Left ventricle myocardium inferior (tissue), 1 donor: ENCODE measurements around the gene ARHGAP33. TPM values are rescaled to one million over a fixed set of nuclear protein-coding genes. Genes with fewer than 3 reads are reported as not detected.

ENCODE experiments used
- DNase-seq: peaks from one replicate; pipeline ENCODE4 v3.0.0-alpha.2; 2020
- H3K27ac ChIP-seq: fragments of 200-600 bp; replicated peaks from 2 replicates; pipeline ENCODE4 v1.8.0; 2021
- H3K27me3 ChIP-seq: fragments of 200-600 bp; 2 replicates; pipeline ENCODE4 v1.8.0; 2021; ENCODE audit warnings: low read depth
- H3K36me3 ChIP-seq: fragments of 200-600 bp; 2 replicates; pipeline ENCODE4 v1.8.0; 2021
- H3K4me1 ChIP-seq: fragments of 200-600 bp; 2 replicates; pipeline ENCODE4 v1.8.0; 2021
- H3K4me3 ChIP-seq: fragments of 200-600 bp; 2 replicates; pipeline ENCODE4 v1.8.0; 2021; ENCODE audit warnings: mild to moderate bottlenecking, moderate library complexity
- H3K9me3 ChIP-seq: fragments of 200-600 bp; replicated peaks from 2 replicates; pipeline ENCODE4 v1.8.0; 2021
- intact Hi-C: fragments of 100-400 bp; cut with micrococcal nuclease; formaldehyde crosslinking; loops from one replicate; pipeline ENCODE4 v1.11.0; 2022
- total RNA-seq: library from RNA; stranded (reverse); fragmentation: NEBNext Ultra II Directional; extraction: Animal tissue kit (Norgen Biotek cat#: 25700); gene quantifications from one replicate; pipeline ENCODE4 v1.2.1, GENCODE V29; 2021
- TF ChIP-seq, protein P1 (sequence below): fragments of 200-600 bp; IDR thresholded peaks from 2 replicates; pipeline ENCODE4 v1.8.0; 2021; ENCODE audit warnings: antibody characterized with exemption, mild to moderate bottlenecking, borderline replicate concordance
- donor health status: DM: no; HTN: yes; CAD: no; lungs with severe emphysema.

The ARHGAP33 gene
- total RNA-seq, 1 donor from 2014 or later, result 3.8 TPM

DNA sequence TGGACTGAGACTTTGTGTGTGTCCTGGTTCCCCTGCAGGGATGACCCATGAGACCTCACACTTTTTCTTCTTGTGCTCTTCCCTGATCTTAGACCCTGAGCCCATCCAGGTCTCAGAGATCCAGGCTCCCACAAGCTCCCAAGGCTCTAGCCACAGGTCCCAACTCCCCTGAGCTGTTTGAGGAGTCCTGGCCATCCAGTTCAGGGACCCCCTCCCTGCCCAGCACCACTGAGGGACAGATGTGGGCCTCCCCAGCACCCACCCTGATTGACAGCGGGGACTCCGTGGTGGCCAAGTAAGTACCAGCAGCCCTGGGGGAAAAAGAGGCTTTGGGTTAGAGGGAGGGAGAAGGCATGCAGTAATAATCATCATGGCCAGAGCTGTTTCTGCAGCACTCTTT lies 15.7 kb upstream of the ARHGAP33 start:
- no peak for DNase-seq
- H3K27me3 ChIP-seq, result no peaks in the 10 kb centered on the region
- intact Hi-C loops, result no loop called here
- no peak overlapping the region for H3K4me3 ChIP-seq
- H3K27ac ChIP-seq, result no peak overlapping the region
- H3K9me3 ChIP-seq, result no peaks in the 10 kb centered on the region
- peaks cover 31% of the 10 kb centered on the region for H3K36me3 ChIP-seq
- TF ChIP-seq, protein P1, sequence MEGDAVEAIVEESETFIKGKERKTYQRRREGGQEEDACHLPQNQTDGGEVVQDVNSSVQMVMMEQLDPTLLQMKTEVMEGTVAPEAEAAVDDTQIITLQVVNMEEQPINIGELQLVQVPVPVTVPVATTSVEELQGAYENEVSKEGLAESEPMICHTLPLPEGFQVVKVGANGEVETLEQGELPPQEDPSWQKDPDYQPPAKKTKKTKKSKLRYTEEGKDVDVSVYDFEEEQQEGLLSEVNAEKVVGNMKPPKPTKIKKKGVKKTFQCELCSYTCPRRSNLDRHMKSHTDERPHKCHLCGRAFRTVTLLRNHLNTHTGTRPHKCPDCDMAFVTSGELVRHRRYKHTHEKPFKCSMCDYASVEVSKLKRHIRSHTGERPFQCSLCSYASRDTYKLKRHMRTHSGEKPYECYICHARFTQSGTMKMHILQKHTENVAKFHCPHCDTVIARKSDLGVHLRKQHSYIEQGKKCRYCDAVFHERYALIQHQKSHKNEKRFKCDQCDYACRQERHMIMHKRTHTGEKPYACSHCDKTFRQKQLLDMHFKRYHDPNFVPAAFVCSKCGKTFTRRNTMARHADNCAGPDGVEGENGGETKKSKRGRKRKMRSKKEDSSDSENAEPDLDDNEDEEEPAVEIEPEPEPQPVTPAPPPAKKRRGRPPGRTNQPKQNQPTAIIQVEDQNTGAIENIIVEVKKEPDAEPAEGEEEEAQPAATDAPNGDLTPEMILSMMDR, result no peak
- peaks cover 54% of the 10 kb centered on the region for H3K4me1 ChIP-seq

DNA sequence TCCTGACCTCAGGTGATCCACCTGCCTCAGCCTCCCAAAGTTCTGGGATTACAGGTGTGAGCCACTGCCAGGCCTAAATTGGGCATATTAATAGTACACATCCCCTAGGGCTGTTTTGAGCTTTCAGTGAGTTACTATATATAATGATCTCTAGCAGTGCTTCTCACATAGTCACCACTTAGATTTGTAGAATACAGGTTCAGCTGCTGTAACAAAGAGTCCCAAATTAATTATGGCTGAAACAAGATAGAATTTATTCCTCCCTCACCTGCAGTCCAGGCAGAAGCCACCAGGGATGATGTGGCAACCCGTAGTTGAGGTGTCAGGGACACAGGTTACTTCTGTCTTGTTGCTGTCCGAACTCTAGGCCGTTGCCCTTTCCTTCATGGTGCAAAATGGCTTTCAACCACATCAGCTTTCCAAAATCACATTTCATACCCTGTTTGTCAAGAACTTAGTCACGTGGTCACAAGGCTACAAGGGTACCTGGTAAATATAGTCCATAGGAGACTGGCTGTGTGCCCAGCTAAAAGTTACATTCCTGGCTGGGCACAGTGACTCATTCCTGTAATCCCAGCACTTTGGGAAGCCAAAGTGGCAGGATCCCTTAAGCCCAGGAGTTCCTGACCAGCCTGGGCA lies 14.5 kb upstream of the ARHGAP33 start:
- H3K36me3 ChIP-seq, result peaks cover 41% of the 10 kb centered on the region
- H3K27me3 ChIP-seq, result no peaks in the 10 kb centered on the region
- peaks cover 43% of the 10 kb centered on the region for H3K4me1 ChIP-seq
- H3K4me3 ChIP-seq, result no peak overlapping the region
- DNase-seq, result no peak
- H3K27ac ChIP-seq, result no peak overlapping the region
- H3K9me3 ChIP-seq, result no peaks in the 10 kb centered on the region
- intact Hi-C loops, result no loop called here
- TF ChIP-seq, protein P1, result no peak

DNA sequence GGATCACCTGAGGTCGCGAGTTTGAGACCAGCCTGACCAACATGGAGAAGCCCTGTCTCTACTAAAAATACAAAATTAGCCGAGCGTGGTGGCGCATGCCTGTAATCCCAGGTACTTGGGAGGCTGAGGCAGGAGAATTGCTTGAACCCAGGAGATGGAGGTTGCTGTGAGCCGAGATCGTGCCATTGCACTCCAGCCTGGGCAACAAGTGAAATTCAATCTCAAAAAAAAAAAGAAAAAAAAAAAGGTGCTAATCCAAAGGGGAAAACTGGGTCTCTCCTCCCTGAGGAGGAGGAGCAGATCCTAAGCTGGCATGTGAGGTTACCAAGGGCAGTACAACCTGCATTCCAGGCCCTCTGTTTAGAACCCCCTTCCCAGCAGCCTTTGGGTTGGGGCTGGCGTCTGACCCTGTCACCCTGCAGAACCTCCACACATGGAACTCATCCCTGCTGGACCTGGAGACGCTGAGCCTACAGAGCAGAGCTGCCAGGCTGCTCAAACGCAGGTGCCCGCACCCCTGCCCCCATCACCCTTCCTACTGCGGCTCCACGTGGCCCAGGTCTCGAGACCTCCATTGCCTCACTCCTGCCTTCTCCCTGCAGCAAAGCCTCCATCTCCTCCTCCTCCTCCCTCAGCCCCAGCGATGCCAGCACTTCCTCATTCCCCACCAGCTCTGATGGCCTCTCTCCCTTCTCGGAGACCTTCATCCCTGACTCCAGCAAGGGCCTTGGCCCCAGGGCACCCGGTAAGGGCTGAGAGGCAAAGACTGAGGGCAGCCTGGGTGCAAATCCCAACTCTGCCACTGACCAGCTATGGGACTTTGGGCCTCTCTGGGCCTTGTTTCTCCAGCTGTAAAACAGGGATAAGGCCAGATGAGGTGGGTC lies 10.7 kb upstream of the ARHGAP33 start:
- Histone ChIP-seq H3K4me1 (peaks cover 18% of the 10 kb centered on the region), H3K4me3 (no peak overlapping the region), H3K27me3 (no peaks in the 10 kb centered on the region), H3K36me3 (peaks cover 41% of the 10 kb centered on the region), H3K27ac (no peak overlapping the region), H3K9me3 (no peaks in the 10 kb centered on the region)
- intact Hi-C loops, result no loop called here
- TF ChIP-seq, protein P1, result no peak
- DNase-seq, result no peak

DNA sequence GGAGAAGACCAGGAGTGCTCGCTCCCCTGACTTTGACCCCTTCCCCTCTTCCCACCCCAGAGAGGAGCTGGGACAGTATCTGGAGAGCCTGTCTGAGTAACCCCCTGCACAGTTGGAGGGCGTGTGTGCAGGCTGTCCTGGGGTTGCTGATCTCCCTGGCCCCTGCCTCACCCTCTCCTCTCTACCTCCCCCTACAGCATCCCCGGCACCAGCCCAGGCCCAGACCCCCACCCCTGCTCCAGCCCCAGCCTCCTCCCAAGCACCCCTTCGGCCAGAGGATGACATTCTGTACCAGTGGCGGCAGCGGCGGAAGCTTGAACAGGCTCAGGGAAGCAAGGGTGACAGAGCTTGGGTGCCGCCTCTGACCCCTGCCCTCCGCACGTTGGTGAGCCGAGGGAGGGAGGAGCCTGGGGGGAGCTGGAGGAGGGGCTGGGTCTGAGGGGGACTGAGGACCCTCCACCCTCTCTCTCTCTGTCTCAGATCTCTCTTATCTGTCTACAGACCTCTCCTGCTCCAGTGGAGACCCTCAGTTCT lies 8.7 kb upstream of the ARHGAP33 start:
- DNase-seq, result no peak

More for the DNA sequence above, 8.7 kb upstream of the ARHGAP33 start:
- H3K27me3 ChIP-seq, result no peaks in the 10 kb centered on the region
- peaks cover 39% of the 10 kb centered on the region for H3K36me3 ChIP-seq
- no peak overlapping the region for H3K4me3 ChIP-seq
- TF ChIP-seq, protein P1, result no peak
- no peak overlapping the region for H3K27ac ChIP-seq
- intact Hi-C loops, result no loop called here
- peaks cover 9% of the 10 kb centered on the region for H3K4me1 ChIP-seq
- no peaks in the 10 kb centered on the region for H3K9me3 ChIP-seq
